ENCODE results near the gene TBCK.

- TF ChIP-seq CTCF (conservative IDR thresholded peaks at IDR 0.05; ENCODE audit: low read depth, low read length) = no peak
- TF ChIP-seq EZH2 (IDR thresholded peaks at IDR 0.05; ENCODE audit: low read length, unreplicated experiment) = no peak
Measured at GRCh38 chr4:106304632-106305031, 11.4 kb downstream of the TBCK start.

All from PC-3 (cell line).